GM18870 (cell line): ENCODE measurements around the gene INPP5A.
"Not testable (repeated sequence)": the region's sequence is repeated elsewhere in the genome, so short reads cannot be mapped to it uniquely, and the experiment has no call there.

Source experiments
- ATAC-seq: cut with Tn5 transposase; IDR thresholded peaks from one replicate; pipeline ENCODE4 v1.9.1; 2021; ENCODE audit warnings: moderate library complexity; ENCODE audit not compliant: unreplicated experiment

INPP5A gene

DNA sequence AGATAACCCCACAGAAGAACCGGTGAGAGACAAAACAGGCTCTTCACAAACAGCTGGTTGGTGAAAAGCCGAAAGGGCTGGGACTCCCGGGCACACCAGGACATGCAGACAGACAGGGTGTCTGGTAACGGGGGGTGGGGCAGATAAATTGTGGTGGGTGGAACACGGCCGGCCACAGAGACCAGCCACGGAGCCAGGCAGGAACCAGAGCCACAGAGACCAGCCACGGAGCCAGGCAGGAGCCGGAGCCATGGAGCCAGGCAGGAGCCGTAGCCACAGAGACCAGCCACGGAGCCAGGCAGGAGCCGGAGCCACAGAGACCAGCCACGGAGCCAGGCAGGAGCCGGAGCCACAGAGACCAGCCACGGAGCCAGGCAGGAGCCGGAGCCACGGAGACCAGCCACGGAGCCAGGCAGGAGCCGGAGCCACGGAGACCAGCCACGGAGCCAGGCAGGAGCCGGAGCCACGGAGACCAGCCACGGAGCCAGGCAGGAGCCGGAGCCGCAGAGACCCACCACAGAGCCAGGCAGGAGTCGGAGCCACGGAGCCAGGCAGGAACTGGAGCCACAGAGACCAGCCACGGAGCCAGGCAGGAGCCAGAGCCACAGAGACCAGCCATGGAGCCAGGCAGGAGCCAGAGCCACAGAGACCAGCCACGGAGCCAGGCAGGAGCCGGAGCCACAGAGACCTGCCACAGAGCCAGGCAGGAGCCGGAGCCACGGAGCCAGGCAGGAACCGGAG lies 288.4 kb downstream of the INPP5A start:
- not testable (repeated sequence) for ATAC-seq

DNA sequence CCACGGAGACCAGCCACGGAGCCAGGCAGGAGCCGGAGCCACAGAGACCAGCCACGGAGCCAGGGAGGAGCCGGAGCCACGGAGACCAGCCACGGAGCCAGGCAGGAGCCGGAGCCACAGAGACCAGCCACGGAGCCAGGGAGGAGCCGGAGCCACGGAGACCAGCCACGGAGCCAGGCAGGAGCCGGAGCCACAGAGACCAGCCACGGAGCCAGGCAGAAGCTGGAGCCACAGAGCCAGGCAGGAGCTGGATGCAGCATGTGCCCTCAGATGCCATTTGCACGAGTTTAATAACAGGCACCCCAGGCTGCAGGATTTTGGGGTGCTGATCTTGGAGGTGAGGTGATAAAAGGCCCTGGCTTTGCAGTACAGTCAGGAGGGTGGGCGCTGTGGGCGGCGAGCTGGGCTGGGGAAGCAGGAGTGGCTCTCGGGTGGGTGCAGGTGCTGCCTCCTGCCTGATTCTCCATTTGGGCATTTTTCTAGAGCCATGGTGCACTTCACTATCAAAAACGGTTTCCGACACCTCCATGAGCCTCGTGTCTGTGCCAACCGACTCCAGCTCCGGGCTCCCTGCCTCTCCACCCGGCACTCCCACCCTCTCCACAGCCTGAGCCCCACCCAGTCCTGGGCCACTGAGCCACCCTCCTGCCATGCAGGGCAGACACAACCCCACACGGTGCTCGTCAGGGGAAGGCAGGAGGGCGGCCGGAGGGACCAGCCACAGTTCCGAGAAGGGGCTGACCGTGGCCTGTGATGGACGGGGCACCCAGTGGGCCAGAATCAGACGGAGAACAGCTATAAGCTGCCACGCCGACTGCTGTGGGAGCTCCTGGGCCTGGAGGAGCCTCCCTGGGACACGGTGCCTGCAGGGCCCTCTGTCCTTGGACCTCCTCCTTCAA lies 289.2 kb downstream of the INPP5A start:
- no peak for ATAC-seq

DNA sequence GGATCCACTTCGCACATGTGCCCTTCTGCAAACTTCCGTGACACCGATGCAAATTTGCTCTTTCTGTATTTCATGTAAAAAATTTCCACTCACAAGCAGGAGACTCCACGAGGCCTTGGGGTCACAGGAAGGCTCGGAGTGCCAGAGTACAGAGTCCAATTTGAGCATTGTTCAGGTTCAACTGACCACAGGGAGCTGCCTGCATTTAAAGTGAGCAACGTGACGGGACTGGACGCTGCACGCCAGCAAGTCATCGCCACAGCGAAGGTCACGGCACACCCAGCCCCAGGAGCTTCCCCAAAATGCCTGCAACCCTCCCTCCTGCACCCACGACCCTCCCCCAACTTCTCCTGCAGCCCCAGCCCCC lies 289.8 kb downstream of the INPP5A start:
- ATAC-seq: no peak

DNA sequence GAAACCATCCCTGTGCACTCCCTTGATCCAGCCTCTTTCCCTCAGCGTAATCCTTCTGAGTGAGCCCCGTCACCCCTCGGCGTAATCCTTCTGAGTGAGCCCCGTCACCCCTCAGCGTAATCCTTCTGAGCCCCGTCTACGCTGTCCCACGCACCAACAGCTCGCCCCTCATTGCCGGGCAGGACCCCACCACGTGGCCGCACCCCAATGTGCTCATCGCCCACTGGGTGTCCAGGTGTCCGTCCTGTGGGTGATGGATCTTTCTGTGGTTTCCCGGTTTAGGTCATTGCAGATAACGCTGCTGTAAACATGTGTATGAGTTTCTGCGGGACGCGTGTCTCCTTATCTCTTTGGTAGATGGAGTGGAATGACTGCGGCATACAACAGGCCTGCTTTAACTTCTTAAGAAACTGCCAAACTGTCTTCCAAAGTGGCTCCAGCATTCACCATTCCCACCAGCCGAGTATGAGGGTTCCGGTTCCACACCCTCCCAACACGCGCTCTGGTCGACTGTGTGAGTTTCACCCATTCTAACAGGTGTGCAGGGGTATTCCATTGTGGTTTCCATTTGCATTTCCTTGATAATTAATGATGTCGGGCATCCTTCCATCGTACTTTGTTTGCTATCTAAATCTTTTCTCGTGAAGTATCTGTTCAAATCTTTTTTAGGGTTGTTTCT lies 290.4 kb downstream of the INPP5A start:
- ATAC-seq: no peak

DNA sequence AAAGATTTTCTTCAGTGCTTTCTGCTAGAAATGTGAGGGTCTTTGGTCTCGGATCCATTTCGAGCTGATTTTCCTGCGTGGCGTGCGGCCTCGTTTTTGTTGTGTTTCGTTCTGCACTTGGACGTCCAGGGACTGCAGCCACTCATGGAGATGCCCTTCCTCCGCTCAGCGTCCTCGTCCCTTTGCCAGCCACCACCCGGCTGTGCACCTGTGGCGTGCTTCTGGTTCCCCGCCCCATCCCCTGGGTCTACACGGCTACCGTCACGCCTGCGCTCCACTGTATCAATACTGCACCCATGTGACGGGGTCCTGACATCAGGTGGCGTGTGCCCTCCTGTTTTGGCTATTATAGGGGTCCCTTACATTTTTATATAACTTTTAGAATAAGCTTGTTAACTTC lies 291.1 kb downstream of the INPP5A start:
- ATAC-seq: no peak

DNA sequence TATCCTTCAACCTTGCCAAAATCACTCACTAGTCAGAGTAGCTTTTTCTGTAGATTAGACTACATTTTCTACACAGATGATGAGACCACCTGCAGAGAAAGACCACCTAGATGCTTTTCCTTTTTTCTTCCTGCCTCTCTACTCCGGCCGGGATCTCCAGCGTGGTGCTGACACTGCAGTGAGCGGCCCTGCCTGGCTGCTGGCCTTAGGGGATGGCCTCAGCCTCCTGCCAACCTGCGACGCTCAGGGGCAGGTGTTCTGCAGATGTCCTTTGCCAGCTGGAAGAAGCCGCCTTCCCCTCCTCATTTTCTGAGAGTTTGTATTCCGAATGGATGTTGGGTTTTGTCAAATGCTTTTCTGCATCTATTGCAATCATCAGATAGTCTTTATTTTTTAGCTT lies 291.8 kb downstream of the INPP5A start:
- ATAC-seq: no peak

DNA sequence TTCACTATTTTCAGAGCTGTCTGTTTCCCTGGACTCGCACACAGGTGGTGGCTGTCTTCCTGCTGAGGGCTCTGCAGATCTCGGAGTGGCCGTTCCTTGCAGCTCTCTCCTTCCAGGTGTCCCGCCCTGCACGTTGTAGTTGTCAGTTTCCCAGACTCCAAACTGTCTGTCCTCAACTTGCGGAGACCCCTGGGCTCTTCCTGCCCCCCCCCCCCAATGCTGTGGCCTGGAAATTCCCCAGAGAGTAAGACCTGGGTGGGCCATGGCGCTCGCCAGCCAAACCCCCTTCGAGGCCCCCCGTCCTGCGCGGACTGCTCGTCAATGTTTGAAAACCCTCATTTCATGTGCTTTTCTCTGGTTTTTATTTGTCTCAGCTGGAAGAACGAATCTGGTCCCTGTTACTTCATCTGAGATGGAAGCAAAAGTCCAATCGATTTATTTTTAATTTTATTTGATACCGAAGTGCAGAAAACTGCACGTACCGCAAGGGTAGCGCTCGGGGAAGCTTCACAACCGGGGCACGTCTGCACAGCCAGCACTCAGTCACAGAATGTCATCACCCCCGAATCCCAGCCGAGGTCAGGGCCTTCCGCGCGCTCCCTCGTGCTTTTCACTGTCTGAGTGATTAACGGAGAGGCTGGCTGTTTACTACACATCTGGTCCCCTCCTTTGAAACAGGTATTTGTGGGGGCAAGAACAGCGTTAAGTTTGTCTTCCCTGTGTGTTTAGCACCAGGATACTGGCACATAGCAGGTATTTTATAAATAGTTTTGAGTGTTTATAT lies 294.8 kb downstream of the INPP5A start:
- ATAC-seq: no peak
